Skeletal muscle tissue (tissue), 4 donors: Measurements from ENCODE around the gene EXO5. TPM values are rescaled to one million over a fixed set of nuclear protein-coding genes. Genes with fewer than 3 reads are reported as not detected.
"Not testable (repeated sequence)": the region's sequence is repeated elsewhere in the genome, so short reads cannot be mapped to it uniquely, and the experiment has no call there.

Source experiments
- H3K27ac ChIP-seq: one replicate; pipeline ENCODE4 v1.7.0; 2013; ENCODE audit warnings: mild to moderate bottlenecking, low read depth, low read length, inconsistent platforms
- H3K27me3 ChIP-seq, 3 donors: one replicate each; pipeline ENCODE4 v1.7.0; 2013; ENCODE audit warnings: low read length in 3 of 3; ENCODE audit not compliant: control insufficient read depth in 3 of 3, insufficient read depth in 3 of 3
- H3K36me3 ChIP-seq, 3 donors: one replicate each; pipeline ENCODE4 v1.7.0; 2013; ENCODE audit warnings: low read length in 3 of 3; ENCODE audit not compliant: control insufficient read depth in 3 of 3, insufficient read depth in 3 of 3
- H3K4me1 ChIP-seq, 3 donors: one replicate each; pipeline ENCODE4 v1.7.0; 2013; ENCODE audit warnings: low read length in 3 of 3, mild to moderate bottlenecking in 3 of 3; ENCODE audit not compliant: control insufficient read depth in 3 of 3, insufficient read depth in 3 of 3
- H3K4me3 ChIP-seq, 3 donors: one replicate each; pipeline ENCODE4 v1.7.0; 2013; ENCODE audit warnings: low read length in 3 of 3
- H3K9ac ChIP-seq, 3 donors: one replicate each; pipeline ENCODE4 v1.7.0; 2013; ENCODE audit warnings: low read length in 3 of 3, mild to moderate bottlenecking in 3 of 3, moderate library complexity in 2 of 3, low read depth in 1 of 3
- H3K9me3 ChIP-seq, 3 donors: one replicate each; pipeline ENCODE4 v1.7.0; 2013; ENCODE audit warnings: low read length in 3 of 3; ENCODE audit not compliant: control insufficient read depth in 3 of 3
- total RNA-seq: library from RNA; depleted of rRNA; stranded (reverse); fragments of >200 nt; gene quantifications from one replicate; pipeline ENCODE4 v1.2.3, GENCODE V29; 2014
- donor health status: Osteomylitis.

Gene EXO5
- total RNA-seq, 1 donor from 2014 or later = 6.3 TPM

GRCh38 chr1:40495315-40495903 is 13.2 kb upstream of the EXO5 start:
- Histone ChIP-seq H3K9ac (no peak overlapping the region), H3K9me3 (peaks cover 15 to 28% (median 22%) of the 10 kb centered on the region in 3 donors), H3K4me1 (no peaks in the 10 kb centered on the region), H3K4me3 (peak overlapping the region in 1 of 3 donors; percentile 45), H3K27me3 (no peaks in the 10 kb centered on the region), H3K27ac (no peak overlapping the region), H3K36me3 (peaks cover 18 to 47% (median 33%) of the 10 kb centered on the region in 3 donors)

- not testable (repeated sequence) for H3K4me1 ChIP-seq, H3K9ac ChIP-seq, H3K4me3 ChIP-seq, H3K27ac ChIP-seq, H3K27me3 ChIP-seq
- H3K36me3 ChIP-seq = peaks cover 4 to 16% (median 7%) of the 10 kb centered on the region in 3 donors
- H3K9me3 ChIP-seq = peaks cover 8 to 10% (median 8%) of the 10 kb centered on the region in 3 donors
These were observed 5.9 kb upstream of the EXO5 start for GRCh38 chr1:40502651-40503050.

GRCh38 chr1:40507973-40508372 is 594 bp upstream of the EXO5 start:
- H3K27me3 ChIP-seq = no peaks in the 10 kb centered on the region
- peak overlapping the region; percentile 87 to 91 (median 90) for H3K9ac ChIP-seq
- H3K4me3 ChIP-seq = peak overlapping the region; percentile 84 to 94 (median 89)
- no peaks in the 10 kb centered on the region for H3K9me3 ChIP-seq
- no peak overlapping the region for H3K27ac ChIP-seq
- peaks cover 0 to 8% (median 0%) of the 10 kb centered on the region in 3 donors for H3K36me3 ChIP-seq
- peaks cover 7 to 11% (median 9%) of the 10 kb centered on the region in 3 donors for H3K4me1 ChIP-seq

- no peak overlapping the region for H3K9ac ChIP-seq
- H3K4me1 ChIP-seq = no peaks in the 10 kb centered on the region
- H3K36me3 ChIP-seq = peaks cover 6 to 12% (median 11%) of the 10 kb centered on the region in 3 donors
- H3K27me3 ChIP-seq = no peaks in the 10 kb centered on the region
- no peak overlapping the region for H3K4me3 ChIP-seq
- peaks cover 0 to 2% (median 0%) of the 10 kb centered on the region in 3 donors for H3K9me3 ChIP-seq
- no peak overlapping the region for H3K27ac ChIP-seq
These were observed 10.9 kb downstream of the EXO5 start for GRCh38 chr1:40519517-40519916.

- H3K27me3 ChIP-seq = no peaks in the 10 kb centered on the region
- peak overlapping the region; percentile 77 for H3K27ac ChIP-seq
- H3K4me1 ChIP-seq = peaks cover 12 to 15% (median 12%) of the 10 kb centered on the region in 3 donors
- peak overlapping the region; percentile 84 to 94 (median 91) for H3K4me3 ChIP-seq
- H3K36me3 ChIP-seq = peaks cover 0 to 2% (median 2%) of the 10 kb centered on the region in 3 donors
- H3K9me3 ChIP-seq = no peaks in the 10 kb centered on the region
- H3K9ac ChIP-seq = peak overlapping the region; percentile 70 to 79 (median 77)
These were observed 22.3 kb downstream of the EXO5 start for GRCh38 chr1:40530735-40531380.

GRCh38 chr1:40531381-40532061 is 23.0 kb downstream of the EXO5 start, which contains the start of gene ZNF684:
TSS of gene ZNF684 (plus strand) at chr1:40531637. CDS start at chr1:40533167, 1,530 bp downstream.
- H3K4me1 ChIP-seq = peaks cover 12 to 15% (median 12%) of the 10 kb centered on the region in 3 donors
- H3K4me3 ChIP-seq = peak within 1 kb of the TSS; percentile 84 to 94 (median 91)
- H3K9me3 ChIP-seq = no peaks in the 10 kb centered on the region
- no peaks in the 10 kb centered on the region for H3K27me3 ChIP-seq
- peak within 1 kb of the TSS; percentile 77 for H3K27ac ChIP-seq
- peaks cover 0 to 2% (median 2%) of the 10 kb centered on the region in 3 donors for H3K36me3 ChIP-seq
- peak within 1 kb of the TSS; percentile 77 to 86 (median 79) for H3K9ac ChIP-seq

GRCh38 chr1:40532062-40532389 is 23.5 kb downstream of the EXO5 start:
- Histone ChIP-seq H3K4me1 (peaks cover 12 to 15% (median 12%) of the 10 kb centered on the region in 3 donors), H3K36me3 (peaks cover 0 to 2% (median 2%) of the 10 kb centered on the region in 3 donors), H3K9ac (peak overlapping the region; percentile 77 to 86 (median 79)), H3K9me3 (no peaks in the 10 kb centered on the region), H3K4me3 (peak overlapping the region; percentile 84 to 94 (median 91)), H3K27me3 (no peaks in the 10 kb centered on the region), H3K27ac (peak overlapping the region; percentile 77)

GRCh38 chr1:40532844-40533424 is 24.4 kb downstream of the EXO5 start:
- Histone ChIP-seq H3K4me3 (peak overlapping the region in 1 of 3 donors; percentile 84), H3K36me3 (peaks cover 0 to 2% (median 2%) of the 10 kb centered on the region in 3 donors), H3K4me1 (peaks cover 12 to 15% (median 12%) of the 10 kb centered on the region in 3 donors), H3K27me3 (no peaks in the 10 kb centered on the region), H3K9me3 (no peaks in the 10 kb centered on the region), H3K9ac (peak overlapping the region in 2 of 3 donors; percentile 20 to 79), H3K27ac (no peak overlapping the region)

- no peaks in the 10 kb centered on the region for H3K27me3 ChIP-seq
- H3K27ac ChIP-seq = no peak overlapping the region
- H3K4me1 ChIP-seq = peaks cover 12 to 15% (median 12%) of the 10 kb centered on the region in 3 donors
- H3K9me3 ChIP-seq = no peaks in the 10 kb centered on the region
- no peak overlapping the region for H3K9ac ChIP-seq
- no peak overlapping the region for H3K4me3 ChIP-seq
- H3K36me3 ChIP-seq = peaks cover 0 to 2% (median 2%) of the 10 kb centered on the region in 3 donors
These were observed 26.0 kb downstream of the EXO5 start for GRCh38 chr1:40534589-40534988.
